Neuronal stem cell (in vitro differentiated cells): ENCODE measurements around the gene SLC15A2.

Experiments
- DNase-seq: peaks from one replicate; pipeline ENCODE4 v3.0.0-alpha.2; 2013; ENCODE audit warnings: low spot score
- H2AFZ ChIP-seq: one replicate; pipeline ENCODE4 v1.6.1; 2013; ENCODE audit warnings: mild to moderate bottlenecking, low read length, inconsistent platforms
- H2AK5ac ChIP-seq: 2 replicates; pipeline ENCODE4 v1.6.1; 2013; ENCODE audit warnings: low read depth, mild to moderate bottlenecking, inconsistent platforms, low read length, moderate library complexity, mixed read lengths
- H2BK120ac ChIP-seq: 2 replicates; pipeline ENCODE4 v1.6.1; 2013; ENCODE audit warnings: low read depth, mild to moderate bottlenecking, inconsistent platforms, low read length, moderate library complexity, mixed read lengths
- H2BK12ac ChIP-seq: one replicate; pipeline ENCODE4 v1.6.1; 2013; ENCODE audit warnings: low read length, inconsistent platforms
- H2BK15ac ChIP-seq: 2 replicates; pipeline ENCODE4 v1.6.1; 2013; ENCODE audit warnings: mild to moderate bottlenecking, low read length, inconsistent platforms, mixed read lengths
- H2BK5ac ChIP-seq: one replicate; pipeline ENCODE4 v1.6.1; 2013; ENCODE audit warnings: inconsistent platforms, mild to moderate bottlenecking, low read length, moderate library complexity
- H3K14ac ChIP-seq: one replicate; pipeline ENCODE4 v1.6.1; 2013; ENCODE audit warnings: low read length, inconsistent platforms
- H3K18ac ChIP-seq: 2 replicates; pipeline ENCODE4 v1.6.1; 2013; ENCODE audit warnings: low read length, inconsistent platforms
- H3K23ac ChIP-seq: 2 replicates; pipeline ENCODE4 v1.6.1; 2013; ENCODE audit warnings: low read depth, mild to moderate bottlenecking, mixed read lengths, low read length, inconsistent platforms; ENCODE audit not compliant: poor library complexity
- H3K27ac ChIP-seq: replicated peaks from 3 replicates; pipeline ENCODE4 v1.5.1; 2013; ENCODE audit warnings: low read length, inconsistent platforms
- H3K27me3 ChIP-seq, 3 experiments: 2 replicates each; pipeline ENCODE4 v1.6.1; 2013; ENCODE audit warnings: low read length in 3 of 3, mild to moderate bottlenecking in 2 of 3, inconsistent platforms in 1 of 3, low read depth in 1 of 3, mixed read lengths in 1 of 3, moderate library complexity in 1 of 3; ENCODE audit not compliant: control insufficient read depth in 3 of 3, insufficient read depth in 3 of 3
- H3K36me3 ChIP-seq, 2 donors: replicated peaks in 1 of 2; 2 replicates each; pipeline ENCODE4 v1.6.1; 2013; ENCODE audit warnings: low read length in 2 of 2; ENCODE audit not compliant: control insufficient read depth in 2 of 2, insufficient read depth in 2 of 2
- H3K4ac ChIP-seq: 2 replicates; pipeline ENCODE4 v1.6.1; 2013; ENCODE audit warnings: inconsistent platforms, mild to moderate bottlenecking, low read length, moderate library complexity
- H3K4me1 ChIP-seq, 2 donors: 1 replicate in 1 of 2; 2 replicates in 1 of 2; pipeline ENCODE4 v1.6.1; 2013; ENCODE audit warnings: low read length in 2 of 2, low read depth in 1 of 2; ENCODE audit not compliant: control insufficient read depth in 2 of 2, insufficient read depth in 1 of 2
- H3K4me2 ChIP-seq: one replicate; pipeline ENCODE4 v1.6.1; 2013; ENCODE audit warnings: mild to moderate bottlenecking, low read length, inconsistent platforms; ENCODE audit not compliant: insufficient read depth, poor library complexity, severe bottlenecking
- H3K4me3 ChIP-seq, 2 donors: 2 replicates each; pipeline ENCODE4 v1.5.1; 2013; ENCODE audit warnings: low read length in 2 of 2, mild to moderate bottlenecking in 2 of 2, inconsistent platforms in 1 of 2, moderate library complexity in 1 of 2
- H3K79me1 ChIP-seq: one replicate; pipeline ENCODE4 v1.6.1; 2013; ENCODE audit warnings: low read depth, mild to moderate bottlenecking, inconsistent platforms, low read length, moderate library complexity
- H3K9ac ChIP-seq: one replicate; pipeline ENCODE4 v1.6.1; 2013; ENCODE audit warnings: mild to moderate bottlenecking, low read depth, low read length, inconsistent platforms; ENCODE audit not compliant: poor library complexity
- H3K9me3 ChIP-seq, 2 donors: replicated peaks in 1 of 2; 2 replicates each; pipeline versions ENCODE3 to v1.6.1; 2013; ENCODE audit warnings: low read length in 2 of 2, mild to moderate bottlenecking in 2 of 2, inconsistent platforms in 1 of 2, low read depth in 1 of 2, mixed read lengths in 1 of 2, moderate library complexity in 1 of 2; ENCODE audit not compliant: control insufficient read depth in 2 of 2, insufficient read depth in 1 of 2
- H4K8ac ChIP-seq: one replicate; pipeline ENCODE4 v1.6.1; 2013; ENCODE audit warnings: low read depth, mild to moderate bottlenecking, inconsistent platforms, low read length, moderate library complexity
- H4K91ac ChIP-seq: one replicate; pipeline ENCODE4 v1.6.1; 2013; ENCODE audit warnings: low read length, low read depth, mild to moderate bottlenecking, inconsistent platforms; ENCODE audit not compliant: poor library complexity
- WGBS, 2 donors: extraction: QIAGEN DNeasy Blood & Tissue Kit; methylation state at CpG; one replicate each; pipeline ENCODE4 v1.1.7; 2013; ENCODE audit warnings: missing lambda C conversion rate in 2 of 2, mixed read lengths in 1 of 2; ENCODE audit not compliant: insufficient read length in 2 of 2, insufficient replicate concordance in 1 of 2; ENCODE audit errors: extremely low coverage in 2 of 2; 5-methylcytosine and 5-hydroxymethylcytosine counted together

The SLC15A2 gene

DNA sequence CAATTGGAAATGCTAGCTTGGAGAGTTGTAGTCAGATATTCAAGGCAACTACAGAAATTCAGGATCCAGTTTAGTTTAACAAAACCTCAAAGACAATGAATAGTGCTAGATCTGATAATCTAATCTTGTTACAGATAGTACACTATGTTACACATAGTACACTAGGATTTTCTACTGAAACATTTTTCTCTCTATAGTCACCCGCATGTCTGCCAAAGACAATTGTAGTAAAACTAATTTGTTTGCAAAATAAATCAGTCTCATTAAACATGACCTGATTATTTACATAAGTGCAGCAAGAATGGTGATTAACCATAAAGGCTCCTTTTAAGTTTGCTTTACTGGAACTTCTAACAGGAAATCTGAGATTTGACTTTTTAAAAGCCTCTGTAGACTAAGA, 75.8 kb downstream of the SLC15A2 start:
- H3K27me3 ChIP-seq = no peaks in the 10 kb centered on the region
- H2AFZ ChIP-seq = no peak overlapping the region
- H3K4me1 ChIP-seq = no peaks in the 10 kb centered on the region
- H3K4me2 ChIP-seq = no peak overlapping the region
- H3K9me3 ChIP-seq = no peaks in the 10 kb centered on the region
- H3K4ac ChIP-seq = no peak overlapping the region
- H2BK120ac ChIP-seq = no peak overlapping the region
- no peak for DNase-seq
- H3K18ac ChIP-seq = no peak overlapping the region
- H2BK5ac ChIP-seq = no peak overlapping the region
- no peak overlapping the region for H4K8ac ChIP-seq
- no peak overlapping the region for H3K27ac ChIP-seq
- no peak overlapping the region for H3K9ac ChIP-seq
- no peak overlapping the region for H2AK5ac ChIP-seq
- no peak overlapping the region for H3K23ac ChIP-seq
- H2BK15ac ChIP-seq = no peak overlapping the region
- no CpG with 5 or more reads among the region's 1 CpG for WGBS, 2 donors
- no peaks in the 10 kb centered on the region for H3K36me3 ChIP-seq
- no peaks in the 10 kb centered on the region for H3K79me1 ChIP-seq
- no peak overlapping the region for H3K4me3 ChIP-seq
- H2BK12ac ChIP-seq = no peak overlapping the region
- no peak overlapping the region for H4K91ac ChIP-seq
- no peak overlapping the region for H3K14ac ChIP-seq

DNA sequence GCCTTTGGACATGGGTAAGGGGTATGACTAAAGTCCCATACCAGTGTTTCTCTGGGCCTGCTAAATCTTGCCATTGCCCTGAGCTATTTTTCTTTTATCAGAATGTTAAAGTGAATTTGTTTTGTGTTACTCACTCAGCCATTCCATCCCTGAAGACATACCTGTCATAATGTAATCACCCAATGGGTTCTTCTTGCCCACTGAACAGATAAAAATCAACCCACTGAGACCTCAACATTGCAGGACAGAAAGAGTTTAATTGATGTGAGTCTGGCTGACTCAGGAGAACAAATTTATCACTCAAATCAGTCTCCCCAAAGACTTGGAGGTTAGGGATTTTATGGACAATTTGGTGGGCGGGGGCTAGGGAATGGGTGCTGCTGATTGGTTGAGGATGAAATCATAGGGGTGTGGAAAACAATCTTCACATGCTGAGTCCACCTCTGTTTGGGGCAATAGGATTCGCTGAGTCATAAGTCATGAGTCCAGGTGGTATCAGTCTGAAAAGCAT, 80.5 kb downstream of the SLC15A2 start:
- Histone ChIP-seq H2AK5ac (no peak overlapping the region), H2BK5ac (no peak overlapping the region), H3K9ac (no peak overlapping the region), H3K4me3 (no peak overlapping the region), H3K14ac (no peak overlapping the region), H3K27me3 (no peaks in the 10 kb centered on the region), H4K8ac (no peak overlapping the region), H3K4me1 (no peaks in the 10 kb centered on the region), H2AFZ (no peak overlapping the region), H4K91ac (no peak overlapping the region), H3K4ac (no peak overlapping the region), H2BK120ac (no peak overlapping the region), H3K36me3 (no peaks in the 10 kb centered on the region), H2BK15ac (no peak overlapping the region), H3K9me3 (no peaks in the 10 kb centered on the region), H3K18ac (no peak overlapping the region), H3K79me1 (no peaks in the 10 kb centered on the region), H3K23ac (no peak overlapping the region), H3K4me2 (no peak overlapping the region), H2BK12ac (no peak overlapping the region), H3K27ac (no peak overlapping the region)
- no peak for DNase-seq
- WGBS, 2 donors = no CpG with 5 or more reads among the region's 2 CpGs

DNA sequence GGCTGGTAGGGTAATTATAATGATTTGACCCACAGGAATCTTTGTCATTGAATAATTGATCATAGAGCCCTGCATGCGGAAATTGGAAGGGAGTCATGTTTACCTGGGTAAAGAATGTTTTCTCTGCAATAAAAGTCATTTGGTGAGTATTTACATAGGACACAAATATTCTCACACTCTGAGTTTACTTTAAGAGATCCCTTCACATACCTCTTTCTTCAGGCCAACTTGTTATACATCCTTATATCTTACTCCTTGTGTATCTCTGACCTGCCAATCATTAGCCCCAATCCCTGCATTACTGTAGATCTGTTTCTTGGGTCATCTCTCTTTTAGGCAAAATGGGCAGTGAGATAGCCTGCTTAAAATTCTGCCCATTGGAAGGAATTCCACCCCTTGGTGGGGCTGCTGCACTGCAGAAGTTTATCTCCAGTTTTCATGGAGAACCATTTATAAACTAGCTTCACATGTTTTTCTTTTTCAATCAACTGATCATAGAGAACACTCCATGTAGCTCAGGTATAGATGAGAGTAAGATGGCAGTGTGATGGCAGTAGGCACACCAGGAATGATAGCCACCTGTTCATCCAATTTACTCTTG, 81.6 kb downstream of the SLC15A2 start:
- Histone ChIP-seq H3K9me3 (no peaks in the 10 kb centered on the region), H2BK12ac (no peak overlapping the region), H3K18ac (no peak overlapping the region), H3K4ac (no peak overlapping the region), H4K8ac (no peak overlapping the region), H2BK5ac (no peak overlapping the region), H3K27me3 (no peaks in the 10 kb centered on the region), H3K36me3 (no peaks in the 10 kb centered on the region), H2AFZ (no peak overlapping the region), H4K91ac (no peak overlapping the region), H3K4me3 (no peak overlapping the region), H3K27ac (no peak overlapping the region), H3K14ac (no peak overlapping the region), H2AK5ac (no peak overlapping the region), H2BK15ac (no peak overlapping the region), H3K9ac (no peak overlapping the region), H3K4me2 (no peak overlapping the region), H3K23ac (no peak overlapping the region), H2BK120ac (no peak overlapping the region), H3K4me1 (no peaks in the 10 kb centered on the region), H3K79me1 (no peaks in the 10 kb centered on the region)
- no peak for DNase-seq
- no CpG with 5 or more reads among the region's 1 CpG for WGBS, 2 donors

DNA sequence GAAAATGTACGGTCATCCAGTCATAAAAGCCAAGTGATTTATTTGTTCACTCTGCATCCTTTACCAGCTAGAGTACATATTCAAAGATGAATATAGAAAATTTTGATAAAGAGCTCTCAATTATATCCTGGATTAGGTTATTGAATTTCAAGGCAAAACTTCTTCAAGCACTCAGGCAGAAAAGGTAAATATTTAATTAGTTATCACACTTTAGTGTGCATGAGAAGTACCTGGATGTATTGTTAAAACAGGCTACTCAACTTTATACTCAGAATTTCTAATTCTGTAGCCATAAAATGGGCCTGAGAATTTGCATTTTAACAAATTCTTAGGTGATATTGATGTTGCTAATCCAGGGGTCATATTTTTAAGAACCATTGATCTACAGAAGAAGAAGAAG, 82.5 kb downstream of the SLC15A2 start:
- Histone ChIP-seq H3K27me3 (no peaks in the 10 kb centered on the region), H2BK15ac (no peak overlapping the region), H3K27ac (no peak overlapping the region), H3K4me2 (no peak overlapping the region), H2BK120ac (no peak overlapping the region), H2BK5ac (no peak overlapping the region), H3K18ac (no peak overlapping the region), H3K14ac (no peak overlapping the region), H2BK12ac (no peak overlapping the region), H4K91ac (no peak overlapping the region), H3K9me3 (no peaks in the 10 kb centered on the region), H3K4ac (no peak overlapping the region), H4K8ac (no peak overlapping the region), H2AK5ac (no peak overlapping the region), H3K9ac (no peak overlapping the region), H3K4me3 (no peak overlapping the region), H3K36me3 (no peaks in the 10 kb centered on the region), H3K23ac (no peak overlapping the region), H2AFZ (no peak overlapping the region), H3K4me1 (no peaks in the 10 kb centered on the region), H3K79me1 (no peaks in the 10 kb centered on the region)
- no peak for DNase-seq
- no CpG with 5 or more reads among the region's 1 CpG for WGBS, 2 donors
